ENCODE measurements around the gene CDKL5. TPM values are rescaled to one million over a fixed set of nuclear protein-coding genes. Genes with fewer than 3 reads are reported as not detected.
"Not testable (repeated sequence)": the region's sequence is repeated elsewhere in the genome, so short reads cannot be mapped to it uniquely, and the experiment has no call there.

CDKL5 gene
- total RNA-seq, 2 experiments from 2014 or later = 1.2 to 1.4 TPM

DNA sequence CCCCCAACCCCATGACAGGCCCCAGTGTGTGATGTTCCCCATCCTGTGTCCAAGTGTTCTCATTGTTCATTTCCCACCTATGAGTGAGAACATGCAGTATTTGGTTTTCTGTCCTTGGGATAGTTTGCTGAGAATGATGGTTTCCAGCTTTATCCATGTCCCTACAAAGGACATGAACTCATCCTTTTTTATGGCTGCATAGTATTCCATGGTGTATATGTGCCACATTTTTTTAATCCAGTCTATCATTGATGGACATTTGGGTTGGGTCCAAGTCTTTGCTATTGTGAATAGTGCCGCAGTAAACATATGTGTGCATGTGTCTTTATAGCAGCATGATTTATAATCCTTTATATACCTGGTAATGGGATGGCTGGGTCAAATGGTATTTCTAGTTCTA lies 163.9 kb downstream of the CDKL5 start:
- H3K9me3 Mint-ChIP-seq; H3K27ac Mint-ChIP-seq; H3K4me3 Mint-ChIP-seq; POLR2A ChIA-PET; DNase-seq; H3K36me3 Mint-ChIP-seq; intact Hi-C loops (cut with micrococcal nuclease); H3K4me1 Mint-ChIP-seq (ENCODE audit: low read depth); H3K27me3 Mint-ChIP-seq; CTCF ChIA-PET: not testable (repeated sequence)

DNA sequence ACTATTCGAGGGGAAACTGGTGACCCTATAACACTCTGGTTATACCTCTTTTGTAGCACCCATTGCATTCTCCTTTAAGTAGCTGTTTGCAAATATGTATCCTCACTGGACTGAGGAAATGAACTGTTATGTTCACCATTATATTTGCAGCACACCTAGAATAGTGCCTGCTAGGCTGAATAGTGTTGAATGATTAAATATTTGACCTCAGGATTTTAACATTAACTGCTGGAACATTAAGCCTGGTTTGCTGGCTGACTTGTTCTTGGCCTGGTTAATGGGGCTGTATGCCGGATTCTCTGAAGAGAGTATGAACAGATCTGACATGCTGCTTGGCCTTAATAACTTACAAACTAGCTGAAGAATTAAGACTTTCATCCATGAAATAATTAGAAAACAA lies 166.4 kb downstream of the CDKL5 start:
- POLR2A ChIA-PET = no interaction called here

DNA sequence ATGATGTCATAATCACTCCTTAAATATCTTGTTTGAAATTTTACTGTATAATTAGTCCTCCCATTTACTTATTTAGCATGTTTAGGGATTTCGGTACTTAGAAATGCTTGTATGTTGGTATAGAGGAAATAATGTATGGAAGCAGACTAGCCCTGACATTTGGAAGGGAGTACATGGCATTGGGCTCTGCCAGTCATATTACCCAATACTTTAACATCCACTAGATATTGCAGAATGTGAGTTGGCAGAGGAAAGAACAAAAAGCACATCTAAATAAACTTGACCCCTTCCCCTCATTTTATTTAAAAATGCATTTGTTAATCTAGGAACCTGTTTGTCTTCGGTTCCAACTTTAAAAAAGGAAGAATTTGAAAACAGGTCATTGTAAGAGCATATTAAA lies 168.7 kb downstream of the CDKL5 start:
- Mint-ChIP-seq H3K36me3 (peaks cover 9% of the 10 kb centered on the region), H3K4me1 (ENCODE audit: low read depth) (no peaks in the 10 kb centered on the region), H3K27ac (no peak overlapping the region), H3K4me3 (no peak overlapping the region), H3K27me3 (no peaks in the 10 kb centered on the region), H3K9me3 (no peaks in the 10 kb centered on the region)
- ChIA-PET CTCF (no interaction called here), POLR2A (no interaction called here)
- no peak for DNase-seq
- intact Hi-C loops (cut with micrococcal nuclease) = no loop called here

More for the DNA sequence above, 166.4 kb downstream of the CDKL5 start:
- no peaks in the 10 kb centered on the region for H3K4me1 Mint-ChIP-seq (ENCODE audit: low read depth)
- H3K36me3 Mint-ChIP-seq = peaks cover 7% of the 10 kb centered on the region
- H3K9me3 Mint-ChIP-seq = no peaks in the 10 kb centered on the region
- CTCF ChIA-PET = no interaction called here
- no peak overlapping the region for H3K4me3 Mint-ChIP-seq
- intact Hi-C loops (cut with micrococcal nuclease) = no loop called here
- no peak overlapping the region for H3K27ac Mint-ChIP-seq
- no peaks in the 10 kb centered on the region for H3K27me3 Mint-ChIP-seq
- DNase-seq = no peak

DNA sequence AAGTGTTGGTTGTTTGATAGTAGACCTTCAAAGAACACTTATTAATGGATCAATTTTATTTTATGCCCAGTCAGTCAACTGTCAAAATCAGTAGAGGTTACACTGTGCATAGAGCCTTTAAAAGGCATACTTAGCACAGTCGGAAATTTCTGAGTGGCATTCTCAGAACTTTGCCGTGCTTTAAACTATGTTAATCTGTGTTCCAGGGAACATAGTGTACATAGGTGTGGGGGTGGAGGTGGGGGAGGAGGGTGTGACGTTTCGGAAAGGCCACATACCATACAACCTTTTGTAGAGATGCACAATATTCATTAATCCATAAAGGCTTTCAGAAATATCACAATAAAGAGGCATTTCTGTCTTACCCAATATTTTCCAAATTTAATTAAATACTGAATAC lies 170.7 kb downstream of the CDKL5 start:
- no peak for DNase-seq
- ChIA-PET CTCF (no interaction called here), POLR2A (no interaction called here)
- Mint-ChIP-seq H3K4me3 (no peak overlapping the region), H3K36me3 (peaks cover 2% of the 10 kb centered on the region), H3K27me3 (no peaks in the 10 kb centered on the region), H3K9me3 (no peaks in the 10 kb centered on the region), H3K4me1 (ENCODE audit: low read depth) (no peaks in the 10 kb centered on the region), H3K27ac (no peak overlapping the region)
- intact Hi-C loops (cut with micrococcal nuclease) = no loop called here

DNA sequence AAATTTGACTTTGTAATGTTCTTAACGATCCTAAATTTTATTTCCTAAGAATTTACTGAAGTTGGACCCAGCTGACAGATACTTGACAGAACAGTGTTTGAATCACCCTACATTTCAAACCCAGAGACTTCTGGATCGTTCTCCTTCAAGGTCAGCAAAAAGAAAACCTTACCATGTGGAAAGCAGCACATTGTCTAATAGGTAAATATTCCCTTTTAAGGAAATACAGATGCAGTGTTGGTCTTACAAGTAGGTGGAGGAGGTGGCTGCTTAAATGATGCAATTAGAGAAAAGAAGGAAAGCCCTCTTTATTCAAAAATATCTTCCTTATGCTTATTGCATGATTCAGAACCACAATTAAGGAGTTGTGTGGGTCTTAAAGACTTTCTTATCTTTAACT lies 173.0 kb downstream of the CDKL5 start:
- intact Hi-C loops (cut with micrococcal nuclease) = no loop called here
- H3K36me3 Mint-ChIP-seq = peaks cover 2% of the 10 kb centered on the region
- POLR2A ChIA-PET = no interaction called here
- H3K27ac Mint-ChIP-seq = no peak overlapping the region
- H3K4me1 Mint-ChIP-seq (ENCODE audit: low read depth) = no peaks in the 10 kb centered on the region
- DNase-seq = no peak
- H3K9me3 Mint-ChIP-seq = no peaks in the 10 kb centered on the region
- CTCF ChIA-PET = no interaction called here
- no peak overlapping the region for H3K4me3 Mint-ChIP-seq
- no peaks in the 10 kb centered on the region for H3K27me3 Mint-ChIP-seq

DNA sequence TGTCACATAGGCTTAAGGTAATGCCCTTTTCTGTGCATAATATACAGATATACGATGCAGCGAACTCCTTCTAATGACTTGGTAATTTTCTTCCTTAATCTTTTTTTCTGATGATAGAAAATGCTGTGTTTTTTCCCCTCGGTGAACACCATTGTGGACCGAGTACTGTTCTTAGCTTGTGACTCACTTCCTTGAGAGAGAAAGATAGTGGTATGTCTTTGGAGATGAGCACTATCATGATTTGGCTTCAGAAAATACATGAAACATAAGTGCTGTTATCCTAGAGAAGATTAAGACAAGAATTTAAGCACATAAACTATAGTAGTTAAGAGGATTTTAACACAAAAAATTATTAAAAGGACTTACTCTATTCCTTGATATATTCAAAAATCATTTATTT lies 182.6 kb downstream of the CDKL5 start:
- ChIA-PET CTCF (no interaction called here), POLR2A (interaction anchor here (0.5 kb wide), 1 partner anchor 43 kb away, joined by 3 read pairs; no protein-coding TSS in a partner anchor)
- peaks cover 6% of the 10 kb centered on the region for H3K36me3 Mint-ChIP-seq
- H3K9me3 Mint-ChIP-seq = no peaks in the 10 kb centered on the region
- intact Hi-C loops (cut with micrococcal nuclease) = no loop called here
- H3K27me3 Mint-ChIP-seq = no peaks in the 10 kb centered on the region
- H3K27ac Mint-ChIP-seq = no peak overlapping the region
- DNase-seq = no peak
- H3K4me3 Mint-ChIP-seq = no peak overlapping the region
- H3K4me1 Mint-ChIP-seq (ENCODE audit: low read depth) = no peaks in the 10 kb centered on the region

DNA sequence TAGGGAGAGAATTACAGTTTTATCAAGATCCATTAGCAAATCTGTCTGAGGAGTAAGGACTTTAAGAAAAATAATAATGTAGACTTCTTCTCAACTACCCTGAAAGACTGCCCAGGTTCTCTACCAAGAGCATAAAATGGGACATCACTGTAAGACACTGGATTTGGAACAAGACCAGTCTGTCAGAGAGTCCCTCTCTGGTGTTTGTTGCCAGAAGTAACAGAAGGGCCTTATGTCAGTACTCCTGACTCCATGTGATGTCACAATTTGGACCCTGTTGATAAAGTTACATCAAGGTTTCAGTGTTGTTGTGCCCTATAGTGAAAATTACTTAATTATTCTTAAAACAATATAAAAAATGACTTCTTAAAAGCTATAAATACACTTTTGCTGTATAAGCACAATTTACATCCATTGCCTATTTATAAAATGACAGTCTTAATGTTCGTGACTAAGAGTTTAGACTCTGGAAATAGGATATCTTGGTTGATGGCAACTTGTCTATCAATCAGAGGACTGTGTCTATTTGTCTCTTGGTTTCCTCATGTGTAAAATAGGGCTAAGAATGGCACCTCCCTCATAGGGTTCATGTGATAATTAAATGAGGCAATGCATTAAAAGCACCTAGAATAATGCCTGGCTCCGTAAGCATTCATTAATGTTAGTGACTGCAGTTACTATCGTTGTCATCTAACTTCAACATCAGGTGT lies 188.7 kb downstream of the CDKL5 start:
- H3K27ac Mint-ChIP-seq = no peak overlapping the region
- peaks cover 4% of the 10 kb centered on the region for H3K36me3 Mint-ChIP-seq
- ChIA-PET POLR2A (no interaction called here), CTCF (no interaction called here)
- H3K4me3 Mint-ChIP-seq = no peak overlapping the region
- no peaks in the 10 kb centered on the region for H3K4me1 Mint-ChIP-seq (ENCODE audit: low read depth)
- intact Hi-C loops (cut with micrococcal nuclease) = no loop called here
- DNase-seq = no peak
- H3K9me3 Mint-ChIP-seq = no peaks in the 10 kb centered on the region
- H3K27me3 Mint-ChIP-seq = no peaks in the 10 kb centered on the region

DNA sequence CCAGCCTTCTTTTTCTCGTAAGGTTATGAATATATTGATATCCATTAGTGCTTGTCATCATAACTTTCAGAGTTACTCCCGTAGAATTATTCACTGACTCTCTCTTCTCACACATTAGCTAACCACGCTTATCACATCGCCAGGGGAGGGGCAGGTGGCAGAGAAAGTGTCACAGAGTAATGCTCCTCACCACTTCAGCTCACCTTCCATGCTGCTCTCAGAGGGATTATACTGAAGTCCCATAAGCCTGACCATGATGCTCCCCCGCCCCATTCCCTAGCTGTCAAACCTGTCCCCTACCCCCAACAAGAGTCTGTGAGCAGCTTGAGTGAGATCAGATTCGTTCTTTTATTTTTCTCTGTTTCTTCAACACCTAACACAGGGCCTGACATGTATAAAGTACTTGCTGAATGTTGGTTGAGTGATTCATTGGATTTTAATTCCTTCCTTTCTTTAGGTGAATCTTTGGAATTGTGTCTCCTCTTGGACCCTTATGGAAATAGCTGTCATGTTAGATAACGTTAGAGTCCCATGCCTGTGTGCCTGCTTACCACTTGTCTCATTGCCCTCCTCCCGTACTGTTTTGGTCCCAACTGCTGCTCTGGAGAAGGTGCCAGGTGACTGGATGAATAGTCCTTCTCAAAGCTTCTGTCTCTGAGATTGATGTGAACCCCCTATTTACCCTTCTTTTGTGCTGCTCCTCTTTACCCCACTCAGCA lies 191.4 kb downstream of the CDKL5 start:
- ChIA-PET POLR2A (no interaction called here), CTCF (no interaction called here)
- intact Hi-C loops (cut with micrococcal nuclease) = no loop called here
- no peak overlapping the region for H3K27ac Mint-ChIP-seq
- H3K27me3 Mint-ChIP-seq = no peaks in the 10 kb centered on the region
- H3K4me3 Mint-ChIP-seq = no peak overlapping the region
- DNase-seq = no peak
- no peaks in the 10 kb centered on the region for H3K4me1 Mint-ChIP-seq (ENCODE audit: low read depth)
- no peaks in the 10 kb centered on the region for H3K36me3 Mint-ChIP-seq
- H3K9me3 Mint-ChIP-seq = no peaks in the 10 kb centered on the region

DNA sequence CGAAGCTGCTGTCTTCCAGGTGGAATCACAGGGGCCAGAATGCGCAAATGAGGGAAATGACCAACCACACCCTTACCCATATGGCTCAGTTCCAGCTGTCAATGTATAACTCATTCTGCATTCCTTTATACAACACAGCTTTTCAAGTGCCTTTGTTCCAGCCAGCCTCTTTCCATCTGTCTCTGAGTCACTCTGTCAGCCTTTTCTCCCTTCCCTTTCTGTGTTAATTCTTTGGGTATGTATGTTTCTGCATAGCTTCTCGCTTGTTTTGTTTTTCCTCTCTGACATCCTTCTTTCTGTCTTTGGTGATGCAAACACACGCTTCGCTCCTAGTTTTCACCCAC lies 192.0 kb downstream of the CDKL5 start:
- Mint-ChIP-seq H3K36me3 (no peaks in the 10 kb centered on the region), H3K4me3 (no peak overlapping the region), H3K27me3 (no peaks in the 10 kb centered on the region), H3K9me3 (no peaks in the 10 kb centered on the region), H3K27ac (no peak overlapping the region), H3K4me1 (ENCODE audit: low read depth) (no peaks in the 10 kb centered on the region)
- CTCF ChIA-PET = no interaction called here
- intact Hi-C loops (cut with micrococcal nuclease) = no loop called here
- no peak for DNase-seq
- POLR2A ChIA-PET = no interaction called here

DNA sequence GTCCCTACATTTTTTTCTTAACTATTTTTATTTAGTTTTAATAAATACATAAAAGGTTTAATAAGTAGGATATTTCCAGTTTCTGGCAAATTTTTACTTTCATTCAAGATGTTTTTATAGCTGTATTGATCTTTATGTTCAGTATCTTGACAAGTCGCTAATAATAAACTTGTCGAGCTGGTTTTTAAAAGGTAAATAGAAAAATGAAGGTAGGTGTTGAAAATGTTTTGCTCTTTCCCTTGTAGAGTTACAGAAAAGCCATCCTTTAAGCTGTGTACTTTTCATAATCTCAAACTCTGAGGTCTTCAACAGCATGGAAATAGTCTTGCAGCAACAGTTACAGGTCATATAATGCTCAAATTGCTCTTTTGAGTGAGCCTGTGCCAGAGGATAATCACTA lies 193.9 kb downstream of the CDKL5 start:
- CTCF ChIA-PET = no interaction called here

DNA sequence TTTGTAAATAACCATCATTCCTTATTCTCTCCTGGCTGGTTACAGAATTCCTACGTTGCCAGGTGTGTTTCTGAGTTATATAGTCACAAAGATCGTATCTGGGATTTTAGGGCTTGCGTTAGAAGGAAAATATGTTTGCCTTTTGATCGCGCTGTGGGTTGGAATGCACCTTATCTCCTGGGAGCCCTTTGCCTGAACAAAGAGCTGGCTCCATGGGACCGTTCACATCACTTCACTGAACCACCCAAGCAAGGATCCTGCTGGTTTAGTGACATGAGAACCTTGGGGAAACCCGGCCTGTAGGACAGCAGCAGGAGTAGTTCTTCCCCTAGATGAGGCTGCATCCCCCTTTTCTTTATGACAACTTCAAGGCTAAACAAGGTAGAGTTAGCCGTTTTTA lies 194.9 kb downstream of the CDKL5 start:
- H3K27ac Mint-ChIP-seq = no peak overlapping the region
- no peak overlapping the region for H3K4me3 Mint-ChIP-seq
- intact Hi-C loops (cut with micrococcal nuclease) = no loop called here
- H3K27me3 Mint-ChIP-seq = no peaks in the 10 kb centered on the region
- no peak for DNase-seq
- H3K9me3 Mint-ChIP-seq = no peaks in the 10 kb centered on the region
- CTCF ChIA-PET = no interaction called here
- H3K36me3 Mint-ChIP-seq = no peaks in the 10 kb centered on the region
- no peaks in the 10 kb centered on the region for H3K4me1 Mint-ChIP-seq (ENCODE audit: low read depth)
- POLR2A ChIA-PET = no interaction called here

More for the DNA sequence above, 193.9 kb downstream of the CDKL5 start:
- POLR2A ChIA-PET = no interaction called here
- intact Hi-C loops (cut with micrococcal nuclease) = no loop called here
- Mint-ChIP-seq H3K27me3 (no peaks in the 10 kb centered on the region), H3K4me1 (ENCODE audit: low read depth) (no peaks in the 10 kb centered on the region), H3K9me3 (no peaks in the 10 kb centered on the region), H3K27ac (no peak overlapping the region), H3K36me3 (no peaks in the 10 kb centered on the region), H3K4me3 (no peak overlapping the region)
- DNase-seq = no peak

DNA sequence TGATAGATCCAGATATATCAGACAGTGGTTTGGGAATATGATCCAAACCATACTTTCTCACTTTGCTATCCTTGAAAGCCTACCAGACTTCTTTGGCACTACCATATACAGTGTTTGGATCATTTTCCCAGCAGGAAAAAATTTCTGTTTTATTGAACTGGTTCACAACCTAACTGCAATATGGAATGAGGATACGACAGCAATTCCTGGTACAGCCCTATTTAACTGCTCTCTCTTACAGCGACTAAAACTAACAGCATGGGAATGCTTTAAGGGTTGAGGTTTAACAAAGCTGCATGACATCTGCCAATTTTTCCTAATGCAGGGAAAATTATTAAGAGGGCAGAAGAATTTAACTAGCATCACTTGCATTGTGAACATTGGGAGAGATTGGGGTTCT lies 199.2 kb downstream of the CDKL5 start:
- Mint-ChIP-seq H3K27ac (no peak overlapping the region), H3K4me1 (ENCODE audit: low read depth) (no peaks in the 10 kb centered on the region), H3K9me3 (no peaks in the 10 kb centered on the region), H3K27me3 (no peaks in the 10 kb centered on the region), H3K36me3 (peaks cover 3% of the 10 kb centered on the region), H3K4me3 (no peak overlapping the region)
- intact Hi-C loops (cut with micrococcal nuclease) = no loop called here
- POLR2A ChIA-PET = no interaction called here
- CTCF ChIA-PET = no interaction called here
- no peak for DNase-seq

DNA sequence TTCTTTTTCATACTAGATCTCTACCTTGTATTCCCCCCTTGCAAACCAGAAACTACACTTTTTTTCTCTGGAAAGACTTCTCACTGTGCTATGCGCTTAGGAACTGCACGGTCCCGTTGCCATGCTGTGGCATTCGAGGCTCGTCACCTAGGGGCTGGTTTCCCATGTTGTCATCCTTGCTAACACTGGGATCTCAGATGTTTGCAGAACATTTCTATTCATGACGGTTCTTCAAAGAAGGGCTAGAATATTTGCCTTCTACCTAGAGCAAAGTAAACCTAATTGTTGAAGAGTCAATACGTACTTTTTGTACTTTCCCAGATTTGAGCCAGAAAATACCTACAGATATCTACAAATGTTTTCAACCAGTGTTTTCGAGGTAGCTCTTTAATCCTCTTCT lies 205.5 kb downstream of the CDKL5 start:
- no peak for DNase-seq
- H3K27me3 Mint-ChIP-seq = no peaks in the 10 kb centered on the region
- H3K9me3 Mint-ChIP-seq = no peaks in the 10 kb centered on the region
- H3K27ac Mint-ChIP-seq = no peak overlapping the region
- H3K4me1 Mint-ChIP-seq (ENCODE audit: low read depth) = no peaks in the 10 kb centered on the region
- CTCF ChIA-PET = no interaction called here
- intact Hi-C loops (cut with micrococcal nuclease) = no loop called here
- no peak overlapping the region for H3K4me3 Mint-ChIP-seq
- POLR2A ChIA-PET = no interaction called here
- H3K36me3 Mint-ChIP-seq = peaks cover 3% of the 10 kb centered on the region

All from activated CD4-positive, alpha-beta memory T cell treated with anti-CD3 and anti-CD28 coated beads for 36 hours (primary cell).